ENCODE data around the gene DNAJC25. TPM values are rescaled to one million over a fixed set of nuclear protein-coding genes. Genes with fewer than 3 reads are reported as not detected.

DNAJC25 gene
- total RNA-seq, 1 donor from 2014 or later: 9.6 TPM

DNA sequence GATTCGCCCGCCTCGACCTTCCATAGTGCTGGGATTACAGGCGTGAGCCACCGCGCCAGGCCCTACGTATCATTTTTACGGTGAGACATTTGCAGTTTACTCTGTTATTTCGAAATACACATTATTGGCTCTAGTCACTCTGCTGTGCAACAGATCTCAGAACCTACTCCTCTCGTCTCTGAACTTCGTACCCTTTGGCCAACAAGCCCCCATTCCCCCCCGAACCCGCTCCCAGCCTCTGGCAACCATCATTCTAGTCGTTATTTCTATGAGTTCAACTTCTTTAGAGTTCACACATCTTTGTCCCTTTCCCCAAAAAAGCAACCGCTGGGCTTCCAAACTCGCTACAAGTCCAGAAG, 32.4 kb upstream of the DNAJC25 start:
- peaks cover 17% of the 10 kb centered on the region for H3K4me1 Mint-ChIP-seq (ENCODE audit: unreplicated experiment)
- no peak for DNase-seq (ENCODE audit: extremely low spot score, unreplicated experiment)
- TF ChIP-seq, protein P1, sequence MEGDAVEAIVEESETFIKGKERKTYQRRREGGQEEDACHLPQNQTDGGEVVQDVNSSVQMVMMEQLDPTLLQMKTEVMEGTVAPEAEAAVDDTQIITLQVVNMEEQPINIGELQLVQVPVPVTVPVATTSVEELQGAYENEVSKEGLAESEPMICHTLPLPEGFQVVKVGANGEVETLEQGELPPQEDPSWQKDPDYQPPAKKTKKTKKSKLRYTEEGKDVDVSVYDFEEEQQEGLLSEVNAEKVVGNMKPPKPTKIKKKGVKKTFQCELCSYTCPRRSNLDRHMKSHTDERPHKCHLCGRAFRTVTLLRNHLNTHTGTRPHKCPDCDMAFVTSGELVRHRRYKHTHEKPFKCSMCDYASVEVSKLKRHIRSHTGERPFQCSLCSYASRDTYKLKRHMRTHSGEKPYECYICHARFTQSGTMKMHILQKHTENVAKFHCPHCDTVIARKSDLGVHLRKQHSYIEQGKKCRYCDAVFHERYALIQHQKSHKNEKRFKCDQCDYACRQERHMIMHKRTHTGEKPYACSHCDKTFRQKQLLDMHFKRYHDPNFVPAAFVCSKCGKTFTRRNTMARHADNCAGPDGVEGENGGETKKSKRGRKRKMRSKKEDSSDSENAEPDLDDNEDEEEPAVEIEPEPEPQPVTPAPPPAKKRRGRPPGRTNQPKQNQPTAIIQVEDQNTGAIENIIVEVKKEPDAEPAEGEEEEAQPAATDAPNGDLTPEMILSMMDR (conservative IDR thresholded peaks at IDR 0.05): no peak
- H3K27ac Mint-ChIP-seq: peak overlapping the region; percentile 85
- no peaks in the 10 kb centered on the region for H3K9me3 Mint-ChIP-seq
- H3K36me3 Mint-ChIP-seq: peaks cover 15% of the 10 kb centered on the region
- peak overlapping the region; percentile 96 for H3K4me3 Mint-ChIP-seq
- H3K27me3 Mint-ChIP-seq: no peaks in the 10 kb centered on the region

DNA sequence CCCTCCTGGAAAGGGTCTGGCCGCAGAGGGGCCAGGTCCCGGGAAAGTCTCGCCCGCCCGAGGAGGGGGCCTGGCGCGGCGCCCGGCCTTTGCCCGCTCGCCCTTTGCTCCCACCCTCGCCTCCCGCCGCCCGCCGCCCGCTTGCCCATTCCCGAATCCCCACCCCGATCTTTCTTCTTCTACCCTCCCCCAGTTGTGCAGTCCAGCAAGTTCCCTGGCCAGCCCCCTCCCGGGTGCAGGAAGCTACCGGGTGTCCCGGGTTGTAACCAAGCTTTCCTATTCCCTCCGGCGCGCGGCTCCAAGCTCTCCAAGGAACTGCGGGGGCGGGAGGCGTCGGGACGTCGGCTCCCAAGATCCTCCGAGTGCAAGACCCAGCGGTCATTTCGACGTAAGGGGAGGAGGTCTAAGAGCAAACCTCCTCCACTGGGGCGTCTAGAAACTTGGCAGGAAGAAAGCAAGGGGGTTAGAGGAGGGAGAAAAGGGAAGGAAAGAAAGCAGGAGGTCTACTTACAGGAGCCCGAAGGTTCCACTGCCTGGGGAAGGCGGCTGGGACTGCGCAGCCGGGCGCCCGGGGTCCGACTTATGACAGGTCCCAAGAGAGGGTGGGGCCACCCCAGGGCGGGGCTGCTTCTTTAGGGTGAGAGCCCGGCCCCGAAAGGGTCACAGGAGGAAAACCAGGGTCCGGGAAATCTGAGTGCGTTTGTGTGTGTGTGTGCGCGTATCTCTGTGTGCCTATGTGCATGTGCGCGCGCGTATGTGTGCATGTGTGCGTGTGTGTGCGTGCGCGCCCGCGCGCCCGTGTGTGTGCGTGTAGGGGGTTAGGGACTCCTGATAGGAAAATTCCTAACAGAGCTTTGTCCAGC, 31.8 kb upstream of the DNAJC25 start, which contains the start of gene PTGR1:
Gene PTGR1 (minus strand): TSS at position 556 of the 863 bp plus-strand sequence. CDS start 2,225 bp downstream, outside the sequence.
- Mint-ChIP-seq H3K36me3 (peaks cover 11% of the 10 kb centered on the region), H3K4me3 (peak within 1 kb of the TSS; percentile 96), H3K4me1 (ENCODE audit: unreplicated experiment) (peaks cover 17% of the 10 kb centered on the region), H3K27ac (peak within 1 kb of the TSS; percentile 85), H3K27me3 (no peaks in the 10 kb centered on the region), H3K9me3 (no peaks in the 10 kb centered on the region)
- peak; percentile 78 for DNase-seq (ENCODE audit: extremely low spot score, unreplicated experiment)
- TF ChIP-seq, protein P1 (conservative IDR thresholded peaks at IDR 0.05): no peak

DNA sequence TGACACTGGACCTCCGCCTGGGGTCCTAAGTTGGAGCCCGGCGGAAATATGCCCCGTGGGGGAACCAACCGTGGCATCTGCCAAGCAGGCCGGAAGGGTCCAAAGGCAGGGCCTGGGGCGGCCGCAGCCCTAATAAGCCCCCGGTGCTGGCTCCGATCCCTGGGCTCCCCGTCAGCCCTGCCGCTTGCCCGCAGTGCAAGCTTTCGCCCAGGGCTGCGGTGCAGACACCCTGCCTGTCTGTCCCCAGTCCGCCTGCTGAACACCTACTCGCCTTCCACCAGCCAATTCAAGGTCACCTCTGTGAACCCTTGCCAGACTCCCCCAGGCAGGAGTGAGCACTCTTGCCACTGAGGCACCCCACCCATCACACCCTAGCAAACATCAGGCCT, 31.2 kb upstream of the DNAJC25 start:
- H3K27ac Mint-ChIP-seq: peak overlapping the region; percentile 85
- TF ChIP-seq, protein P1 (conservative IDR thresholded peaks at IDR 0.05): no peak
- peaks cover 11% of the 10 kb centered on the region for H3K36me3 Mint-ChIP-seq
- no peaks in the 10 kb centered on the region for H3K9me3 Mint-ChIP-seq
- peaks cover 17% of the 10 kb centered on the region for H3K4me1 Mint-ChIP-seq (ENCODE audit: unreplicated experiment)
- DNase-seq (ENCODE audit: extremely low spot score, unreplicated experiment): no peak
- H3K4me3 Mint-ChIP-seq: peak overlapping the region; percentile 96
- H3K27me3 Mint-ChIP-seq: no peaks in the 10 kb centered on the region

DNA sequence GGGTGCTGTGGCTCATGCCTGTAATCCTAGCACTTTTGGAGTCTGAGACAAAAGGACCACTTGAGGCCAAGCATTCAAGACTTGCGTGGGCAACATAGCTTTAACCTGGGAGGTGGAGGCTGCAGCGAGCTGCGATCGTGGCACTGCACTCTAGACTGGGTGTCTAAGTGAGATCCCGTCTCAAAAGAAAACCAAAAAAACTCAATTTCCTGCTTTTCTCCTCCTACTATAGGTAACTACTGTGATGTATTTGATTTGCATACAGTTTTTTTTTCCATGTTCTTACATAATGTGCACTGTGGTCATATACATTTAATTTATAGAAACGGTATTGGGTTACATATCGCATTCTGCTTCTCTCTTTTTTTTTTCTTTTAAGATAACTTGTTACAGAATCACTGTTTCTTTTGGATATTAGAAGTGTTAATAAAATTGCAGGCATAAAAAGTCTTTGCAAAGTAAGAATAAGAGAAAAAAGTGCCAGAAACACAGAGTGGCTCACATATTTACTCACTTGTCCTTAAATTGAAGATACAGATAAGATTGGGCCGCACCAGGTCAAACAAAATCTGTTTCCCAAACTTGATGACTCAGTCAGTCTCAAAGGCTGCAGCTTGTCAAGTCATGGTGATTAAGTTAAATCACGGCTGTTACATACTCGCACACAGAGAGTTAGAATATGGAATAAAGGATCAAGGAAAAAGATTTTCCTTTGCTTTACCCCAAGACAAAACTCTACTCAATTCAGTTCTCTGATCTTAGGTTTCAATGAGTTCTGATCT, 29.7 kb upstream of the DNAJC25 start:
- H3K4me1 Mint-ChIP-seq (ENCODE audit: unreplicated experiment): peaks cover 17% of the 10 kb centered on the region

DNA sequence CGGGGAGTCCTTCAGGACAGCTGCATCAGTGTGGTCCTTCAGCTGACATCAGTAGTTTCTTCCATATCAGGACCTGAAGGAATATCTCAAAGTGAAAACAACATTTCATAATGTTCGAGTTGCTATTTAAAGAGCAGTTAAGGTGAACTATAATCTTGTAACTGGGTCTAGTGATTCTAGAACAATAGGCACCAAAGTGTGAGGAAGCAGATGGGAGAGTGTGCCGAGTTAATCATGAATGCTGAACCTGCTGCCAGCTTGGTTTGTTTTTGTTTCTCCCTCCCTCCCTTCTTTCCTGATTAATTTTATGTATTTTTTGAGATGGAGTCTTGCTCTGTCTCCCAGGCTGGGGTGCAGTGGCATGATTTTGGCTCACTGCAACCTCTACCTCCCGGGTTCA, 28.1 kb upstream of the DNAJC25 start:
- peak overlapping the region; percentile 25 for H3K4me3 Mint-ChIP-seq
- no peaks in the 10 kb centered on the region for H3K9me3 Mint-ChIP-seq
- no peaks in the 10 kb centered on the region for H3K27me3 Mint-ChIP-seq
- TF ChIP-seq, protein P1 (conservative IDR thresholded peaks at IDR 0.05): no peak
- H3K27ac Mint-ChIP-seq: peak overlapping the region; percentile 51
- peaks cover 7% of the 10 kb centered on the region for H3K4me1 Mint-ChIP-seq (ENCODE audit: unreplicated experiment)
- no peak for DNase-seq (ENCODE audit: extremely low spot score, unreplicated experiment)
- H3K36me3 Mint-ChIP-seq: no peaks in the 10 kb centered on the region

More for the DNA sequence above, 29.7 kb upstream of the DNAJC25 start:
- Mint-ChIP-seq H3K4me3 (peak overlapping the region; percentile 76), H3K27ac (peak overlapping the region; percentile 78), H3K9me3 (no peaks in the 10 kb centered on the region), H3K36me3 (peaks cover 11% of the 10 kb centered on the region), H3K27me3 (no peaks in the 10 kb centered on the region)
- no peak for DNase-seq (ENCODE audit: extremely low spot score, unreplicated experiment)
- TF ChIP-seq, protein P1 (conservative IDR thresholded peaks at IDR 0.05): no peak

Data from type B pancreatic cell (in vitro differentiated cells).